ENCODE data around the gene C22orf39.
A peak's percentile ranks its signal among the peaks of the same experiment; 100 is the strongest.

Gene C22orf39, protein sequence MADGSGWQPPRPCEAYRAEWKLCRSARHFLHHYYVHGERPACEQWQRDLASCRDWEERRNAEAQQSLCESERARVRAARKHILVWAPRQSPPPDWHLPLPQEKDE

DNA sequence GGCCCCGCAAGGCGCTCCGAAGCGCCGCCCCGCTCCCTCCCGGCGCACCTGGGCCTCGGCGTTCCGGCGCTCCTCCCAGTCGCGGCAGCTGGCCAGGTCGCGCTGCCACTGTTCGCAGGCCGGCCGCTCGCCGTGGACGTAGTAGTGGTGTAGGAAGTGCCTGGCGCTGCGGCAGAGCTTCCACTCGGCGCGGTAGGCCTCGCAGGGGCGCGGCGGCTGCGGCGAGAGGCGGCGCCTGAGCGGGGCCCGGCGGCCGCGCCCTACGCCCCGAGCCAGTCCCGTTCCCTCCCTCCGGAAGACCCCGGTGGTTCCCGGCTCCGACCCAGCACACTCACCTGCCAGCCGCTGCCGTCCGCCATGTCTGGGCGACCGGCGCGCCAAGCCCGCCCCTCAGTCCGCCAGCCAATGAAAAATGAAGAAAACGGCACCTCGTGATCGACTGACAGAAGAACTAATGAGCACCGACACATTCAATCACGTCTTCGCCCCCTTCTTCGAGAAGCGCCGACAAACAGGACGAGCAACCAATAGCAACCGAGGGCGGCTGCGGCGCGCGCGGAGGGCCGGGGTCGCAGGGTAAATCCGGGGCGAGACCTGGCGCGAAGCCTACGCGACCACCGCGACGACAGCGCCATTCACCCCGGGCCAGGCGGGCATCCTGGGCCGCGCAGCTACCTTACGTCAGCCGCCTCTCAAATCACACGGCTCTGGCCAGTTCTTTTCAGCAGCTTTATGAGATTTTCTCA is at the start of gene C22orf39:
TSS of gene C22orf39 (minus strand) at position 382 of the 746 bp plus-strand sequence. CDS start at position 359, 23 bp downstream.
- peak; percentile 98 for DNase-seq (ENCODE audit: low spot score)

DNA sequence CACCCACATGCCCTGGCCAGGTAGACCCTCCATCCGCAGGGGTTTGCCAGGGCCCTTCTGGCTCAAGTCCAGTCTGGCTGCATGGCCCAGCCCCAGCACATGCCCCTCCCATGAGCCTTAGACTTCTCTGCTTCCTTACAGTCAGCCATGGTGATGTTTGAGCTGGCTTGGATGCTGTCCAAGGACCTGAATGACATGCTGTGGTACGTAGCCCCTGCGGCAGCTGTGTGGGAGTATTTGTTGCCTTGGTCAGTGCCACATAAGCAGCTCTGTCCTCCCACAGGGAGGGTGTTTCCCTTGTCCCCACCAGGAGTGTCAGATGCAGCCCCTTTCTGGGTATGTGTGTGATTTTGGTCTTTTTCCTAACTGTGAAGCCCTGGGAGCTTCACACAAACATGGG is 49.7 kb upstream of the C22orf39 start:
- DNase-seq (ENCODE audit: low spot score): peak; percentile 72

DNA sequence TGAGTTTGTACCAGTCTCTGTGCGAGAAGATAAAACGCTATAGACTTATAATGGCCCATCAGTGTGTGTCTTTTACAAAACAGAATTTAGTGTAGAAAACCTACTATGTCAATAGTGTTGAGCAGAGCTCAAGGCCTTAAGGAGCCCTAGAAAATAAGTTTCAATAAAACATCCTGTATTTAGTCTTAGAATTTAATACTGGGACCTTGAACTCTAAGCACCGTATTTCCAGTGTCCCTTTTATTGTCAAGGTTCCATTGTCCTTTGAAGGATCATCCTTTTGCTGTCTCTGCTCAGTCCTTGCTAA is 48.8 kb upstream of the C22orf39 start:
- no peak for DNase-seq (ENCODE audit: low spot score)

DNA sequence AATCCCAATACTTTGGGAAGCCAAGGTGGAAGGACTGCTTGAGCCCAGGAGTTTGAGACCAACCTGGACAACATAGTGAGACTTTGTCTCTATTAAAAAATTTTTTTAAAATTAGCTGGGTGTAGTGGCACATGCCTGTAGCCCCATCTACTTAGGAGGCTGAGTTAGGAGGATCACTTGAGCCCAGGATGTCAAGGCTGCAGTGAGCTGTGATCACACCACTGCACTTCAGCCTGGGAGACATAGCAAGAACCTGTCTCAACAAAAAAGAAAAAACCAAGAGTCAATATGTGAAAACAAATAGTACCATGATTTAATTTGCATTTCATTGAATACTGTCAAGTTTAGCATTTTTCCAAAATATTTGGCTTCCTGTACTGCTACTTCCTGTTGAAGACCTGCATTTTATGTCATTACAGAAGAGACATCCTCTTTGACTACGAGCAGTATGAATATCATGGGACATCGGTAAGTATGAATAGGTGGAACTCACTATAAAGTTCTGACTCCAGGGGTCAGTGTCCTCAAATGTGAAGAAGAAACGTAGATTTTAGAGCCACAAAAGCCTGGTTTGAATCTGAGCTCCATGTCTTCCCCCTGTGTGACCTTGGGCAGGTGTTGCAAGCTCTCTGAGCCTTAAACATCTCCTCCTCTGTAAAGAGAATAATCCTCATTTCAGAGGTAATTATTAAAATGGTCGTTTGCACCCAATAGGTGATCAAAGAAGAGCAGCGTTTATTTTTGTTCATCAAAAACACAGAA is 48.2 kb upstream of the C22orf39 start:
- DNase-seq (ENCODE audit: low spot score): no peak

DNA sequence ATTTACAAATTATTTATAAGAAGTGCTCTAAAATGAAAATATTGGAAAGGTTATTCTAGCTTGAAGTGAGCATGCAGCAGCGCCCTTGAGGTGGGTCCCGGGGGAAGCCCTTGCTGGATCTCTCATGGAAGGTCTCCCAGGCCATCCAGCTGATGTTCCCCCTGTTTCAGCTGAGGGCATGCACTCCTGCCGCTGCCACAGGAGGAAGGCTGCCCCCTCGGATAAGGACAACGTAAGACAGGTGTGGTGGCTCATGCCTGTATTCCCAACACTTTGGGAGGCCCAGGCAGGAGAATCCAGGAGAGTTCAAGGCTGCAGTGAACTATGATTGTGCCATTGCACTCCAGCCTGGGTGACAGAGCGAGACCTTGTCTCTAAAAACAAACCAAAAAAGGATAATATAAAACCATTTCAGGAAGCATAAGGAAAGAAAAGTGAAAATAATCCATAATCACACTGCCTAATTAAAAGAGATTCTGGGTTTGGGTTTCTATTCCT is 47.2 kb upstream of the C22orf39 start:
- no peak for DNase-seq (ENCODE audit: low spot score)

DNA sequence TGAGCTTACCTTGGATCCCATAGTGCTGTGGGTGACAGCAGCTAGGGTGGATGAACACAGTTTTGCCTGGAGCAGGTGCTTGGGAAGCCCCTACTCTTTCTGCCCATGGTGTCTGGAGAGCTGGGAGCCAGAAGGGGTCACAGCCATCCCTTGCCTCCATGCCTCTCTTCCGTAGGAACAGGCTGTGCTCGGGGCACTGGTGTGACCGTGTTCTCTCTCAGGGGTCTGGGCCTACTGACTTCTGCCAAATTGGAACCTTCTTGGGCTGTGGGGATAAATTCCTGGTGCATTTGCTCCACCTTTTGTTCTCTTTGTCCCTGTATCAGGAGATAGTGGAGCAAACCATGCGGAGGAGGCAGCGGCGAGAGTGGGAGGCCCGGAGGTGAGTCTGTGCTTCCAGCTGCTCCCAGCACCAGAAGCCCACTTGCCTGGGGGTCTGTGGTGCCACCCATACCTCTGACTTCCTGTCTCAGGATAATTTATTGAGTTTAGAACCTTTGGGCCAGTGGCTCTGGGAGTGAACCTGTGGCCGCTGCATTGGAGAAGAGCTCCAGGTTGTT is 46.6 kb upstream of the C22orf39 start:
- DNase-seq (ENCODE audit: low spot score): no peak

DNA sequence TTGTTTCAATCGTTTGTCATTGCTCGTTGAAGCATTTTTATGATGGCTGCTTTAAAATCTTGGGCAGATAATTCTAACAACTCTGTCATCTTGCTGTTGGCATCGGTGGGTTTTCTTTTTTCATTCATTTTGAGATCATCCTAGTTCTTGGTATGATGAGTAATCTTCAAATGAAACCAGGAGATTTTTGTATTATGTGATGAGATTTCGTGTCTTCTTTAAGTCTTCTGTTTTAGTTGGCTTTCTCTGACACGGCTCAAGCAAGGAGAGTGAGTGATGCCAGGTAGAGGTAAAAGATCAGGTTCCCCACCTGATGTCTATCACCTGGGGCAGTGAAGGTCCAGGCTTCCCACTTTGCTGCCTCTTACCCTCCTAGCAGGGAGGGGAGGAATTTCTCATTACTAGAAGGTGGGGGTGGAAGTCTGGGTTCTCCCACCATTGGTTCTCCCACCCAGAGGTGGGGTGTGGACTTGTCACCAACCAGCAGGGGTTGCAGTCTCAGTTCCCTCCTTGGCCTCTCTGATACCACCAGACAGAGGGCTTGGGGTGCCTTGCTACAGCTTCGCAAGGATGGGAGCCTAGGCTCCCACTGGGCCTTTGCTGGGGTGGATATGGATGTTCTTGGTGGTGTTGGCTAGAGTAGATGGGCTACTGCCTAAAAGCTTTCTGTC is 45.1 kb upstream of the C22orf39 start:
- no peak for DNase-seq (ENCODE audit: low spot score)

DNA sequence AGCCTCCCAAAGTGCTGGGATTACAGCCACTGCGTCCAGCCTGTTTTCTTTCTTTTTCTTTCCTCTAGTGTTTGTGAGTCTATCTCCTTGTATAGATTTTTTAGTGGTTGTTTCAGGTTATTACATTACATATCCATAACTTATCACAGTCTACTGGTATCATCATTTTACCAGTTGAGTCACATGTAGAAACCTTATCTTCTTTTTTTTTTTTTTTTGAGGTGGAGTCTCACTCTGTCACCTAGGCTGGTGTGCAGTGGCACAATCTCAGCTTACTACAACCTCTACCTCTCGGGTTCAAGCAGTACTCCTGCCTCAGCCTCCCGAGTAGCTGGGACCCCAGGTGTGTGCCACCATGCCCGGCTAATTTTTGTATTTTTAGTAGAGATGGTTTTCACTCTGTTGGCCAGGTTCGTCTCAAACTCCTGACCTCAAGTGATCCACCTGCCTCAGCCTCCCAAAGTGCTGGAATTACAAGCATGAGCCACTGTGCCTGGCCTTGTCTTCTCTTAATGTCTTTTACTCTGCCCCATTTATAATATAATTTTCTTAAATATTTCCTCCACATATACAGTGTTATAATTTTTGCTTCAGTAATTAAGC is 43.2 kb upstream of the C22orf39 start:
- no peak for DNase-seq (ENCODE audit: low spot score)

DNA sequence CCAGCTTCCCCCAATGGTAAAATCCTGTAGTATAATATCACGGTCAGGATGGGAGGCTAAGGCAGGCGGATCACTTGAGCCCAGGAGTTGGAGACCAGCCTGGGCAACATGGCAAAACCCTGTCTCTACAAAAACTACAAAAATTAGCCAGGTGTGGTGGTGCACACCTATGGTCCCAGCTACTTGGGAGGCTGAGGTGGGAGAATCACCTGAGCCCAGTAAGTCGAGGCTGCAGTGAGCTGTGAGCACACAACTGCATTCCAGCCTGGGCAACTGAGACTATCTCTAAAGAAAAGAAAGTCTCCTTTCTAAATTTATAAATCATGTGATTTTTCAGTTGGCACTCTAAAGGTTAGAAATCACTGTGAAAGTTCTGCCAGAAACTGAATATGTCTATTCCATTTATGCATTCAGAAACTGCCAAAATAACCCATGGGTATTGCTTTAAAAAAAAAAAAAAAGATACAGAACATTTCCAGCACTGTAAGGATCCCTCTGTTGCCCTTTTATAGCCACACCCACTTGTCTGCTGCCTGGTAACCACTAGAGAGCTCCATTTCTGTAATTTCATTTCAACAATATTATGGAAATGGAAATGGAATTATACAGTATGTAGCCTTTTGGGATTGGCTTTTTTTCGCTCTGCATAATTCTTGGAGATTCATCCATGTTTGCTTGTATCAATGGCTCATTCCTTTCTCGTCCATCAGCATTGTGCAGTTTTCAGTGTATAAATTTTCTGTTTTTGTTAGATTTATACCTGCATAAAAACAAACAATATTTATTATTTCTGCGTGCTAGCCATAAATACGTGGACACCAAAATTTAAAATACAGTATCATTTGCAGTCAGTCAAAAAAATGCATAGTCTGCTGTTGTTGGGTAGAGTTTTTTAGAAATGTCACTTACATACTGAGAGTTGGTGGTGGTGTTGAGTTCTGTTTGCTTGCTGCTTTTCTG is 41.7 kb upstream of the C22orf39 start:
- DNase-seq (ENCODE audit: low spot score): peak; percentile 41

DNA sequence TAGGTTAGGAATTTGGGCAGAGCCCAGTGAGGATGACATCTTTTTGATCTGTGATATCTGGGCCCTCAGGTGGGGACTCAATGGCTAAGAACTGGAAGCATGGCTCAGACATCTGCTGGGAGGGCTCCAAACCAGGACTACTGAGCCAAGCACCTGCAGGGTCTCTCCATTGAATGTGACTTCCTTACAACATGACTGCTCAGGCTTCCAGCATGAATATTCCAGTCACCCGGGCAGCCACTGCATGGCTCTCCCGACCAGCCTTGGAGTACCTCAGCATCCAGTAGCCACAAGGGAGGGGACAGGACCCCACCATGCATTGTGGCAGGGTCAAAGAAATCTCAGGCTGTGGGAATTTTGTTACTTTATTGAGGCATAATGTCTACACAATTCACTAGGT is 40.8 kb upstream of the C22orf39 start:
- no peak for DNase-seq (ENCODE audit: low spot score)

DNA sequence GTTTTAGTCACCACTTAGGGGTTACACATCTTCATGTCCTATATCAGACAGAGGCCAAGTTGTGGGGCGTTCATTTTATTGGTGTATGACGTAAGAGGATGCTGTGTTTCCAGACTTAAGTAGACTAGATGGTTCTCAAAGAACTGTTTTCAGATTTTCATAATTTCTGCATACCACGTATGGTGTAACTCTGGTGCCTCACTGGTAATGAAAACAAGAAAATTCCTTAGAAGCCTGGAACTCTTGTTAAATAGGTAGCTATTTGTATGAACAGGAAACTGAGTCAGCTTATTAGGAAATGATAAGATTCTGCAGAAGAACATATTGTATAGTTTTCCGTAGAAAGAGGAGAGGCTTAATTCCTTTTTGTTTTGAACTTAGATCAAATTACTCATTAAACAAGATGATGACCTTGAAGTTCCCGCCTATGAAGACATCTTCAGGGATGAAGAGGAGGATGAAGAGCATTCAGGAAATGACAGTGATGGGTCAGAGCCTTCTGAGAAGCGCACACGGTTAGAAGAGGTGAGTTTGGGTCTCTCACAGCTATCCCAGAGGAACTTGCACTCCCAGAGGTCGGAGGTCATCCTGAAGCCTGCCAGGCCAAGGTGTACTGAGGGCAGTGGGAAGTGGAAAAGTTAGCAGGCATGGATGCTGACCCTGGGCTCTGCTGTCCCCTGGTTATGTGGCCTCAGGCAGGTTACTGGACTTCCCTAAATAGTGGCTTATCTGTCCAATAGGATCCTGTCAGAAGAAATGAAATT is 36.2 kb upstream of the C22orf39 start:
- DNase-seq (ENCODE audit: low spot score): no peak

DNA sequence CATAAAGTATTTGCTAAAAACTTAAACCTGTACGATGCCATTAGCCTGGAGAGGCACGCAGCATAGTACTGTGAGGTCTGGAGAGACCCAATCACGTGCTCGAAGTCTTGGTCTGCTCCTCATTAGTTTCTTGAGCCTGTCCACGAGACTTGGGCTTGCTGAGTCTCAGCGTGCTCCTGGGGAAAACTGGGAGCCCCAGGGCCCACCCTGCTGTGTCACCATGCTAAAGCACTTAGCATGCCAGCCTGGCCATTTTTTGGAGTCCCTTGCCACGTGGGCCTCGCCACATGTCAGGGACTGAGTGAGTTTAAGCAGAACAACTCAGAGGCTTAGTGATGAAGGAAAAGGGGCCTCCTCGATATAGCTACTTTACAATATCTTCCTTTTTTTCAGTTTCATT is 34.8 kb upstream of the C22orf39 start:
- no peak for DNase-seq (ENCODE audit: low spot score)

DNA sequence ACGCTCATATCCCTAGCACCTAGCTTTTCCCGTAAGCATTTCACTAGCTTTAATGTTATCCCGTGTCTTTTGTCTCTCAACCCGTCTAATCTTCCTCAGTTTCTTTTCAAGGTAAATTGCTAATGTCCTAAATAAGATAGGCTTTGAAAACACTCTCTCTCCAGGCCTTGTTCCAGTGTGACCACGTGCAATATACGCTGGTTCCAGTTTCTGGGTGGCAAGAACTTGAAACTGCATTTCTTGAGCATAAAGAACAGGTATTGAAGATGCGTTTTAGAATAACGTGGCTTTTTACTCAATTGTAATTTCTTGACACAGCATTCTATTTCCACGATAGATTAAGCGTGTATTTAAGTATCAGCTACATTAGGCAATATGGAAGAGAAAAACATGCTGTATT is 33.3 kb upstream of the C22orf39 start:
- no peak for DNase-seq (ENCODE audit: low spot score)

DNA sequence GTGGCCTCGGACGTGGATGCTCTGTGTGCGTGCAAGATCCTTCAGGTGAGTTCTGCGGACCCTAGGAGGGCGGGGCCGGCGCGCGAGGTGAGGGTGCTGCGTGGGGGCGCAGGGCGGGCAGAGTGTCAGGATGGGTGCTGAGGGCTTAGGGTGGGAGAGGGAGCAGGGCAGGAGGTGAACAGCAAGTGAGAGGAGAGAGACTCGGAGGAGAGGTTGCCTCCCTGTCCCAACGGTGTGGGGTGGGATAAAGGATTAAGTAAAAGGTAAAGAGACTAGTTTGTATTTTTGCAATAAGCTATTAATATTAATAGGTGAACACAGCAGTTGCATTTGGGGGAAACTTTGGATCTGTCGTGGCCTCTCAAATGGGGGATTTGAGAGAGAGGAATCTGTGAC is 32.7 kb upstream of the C22orf39 start:
- no peak for DNase-seq (ENCODE audit: low spot score)

DNA sequence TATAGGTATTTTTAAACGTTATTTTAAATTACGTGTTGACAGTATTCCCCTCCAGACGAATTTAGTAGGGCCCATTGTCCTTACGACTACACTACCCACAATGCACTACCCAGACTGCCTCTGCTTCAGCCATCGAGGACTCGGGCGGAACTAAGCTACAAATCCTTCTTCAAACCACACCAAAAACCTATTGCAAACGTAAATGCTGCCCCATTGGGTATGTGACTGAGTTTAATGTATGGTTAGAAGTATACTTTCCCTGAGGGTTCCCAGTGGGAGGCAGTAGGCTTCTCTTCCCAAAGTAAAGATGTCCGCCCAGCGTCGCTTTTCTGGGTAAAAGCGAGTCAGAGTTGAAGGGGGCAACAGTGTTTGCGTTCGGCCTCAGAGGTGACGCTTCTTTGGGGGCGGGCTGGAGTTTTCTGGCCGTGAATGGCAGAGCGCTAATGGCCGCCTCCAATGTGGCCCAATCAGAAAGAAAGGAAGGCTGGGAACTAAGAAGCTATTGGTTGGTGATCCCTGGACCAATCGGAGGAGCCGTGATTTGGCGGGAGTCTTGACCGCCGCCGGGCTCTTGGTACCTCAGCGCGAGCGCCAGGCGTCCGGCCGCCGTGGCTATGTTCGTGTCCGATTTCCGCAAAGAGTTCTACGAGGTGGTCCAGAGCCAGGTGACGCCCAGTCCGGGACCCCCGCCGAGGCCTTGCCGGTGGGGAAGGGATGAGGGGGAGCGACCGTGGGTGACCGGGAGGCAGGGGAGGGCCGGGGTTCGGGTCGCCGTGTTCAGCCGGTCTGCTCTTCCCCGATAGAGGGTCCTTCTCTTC is 32.1 kb upstream of the C22orf39 start, which contains the start of gene CDC45:
TSS of gene CDC45 (plus strand) at position 566 of the 818 bp plus-strand sequence. CDS start at position 615, 49 bp downstream.
- peak; percentile 99 for DNase-seq (ENCODE audit: low spot score)

DNA sequence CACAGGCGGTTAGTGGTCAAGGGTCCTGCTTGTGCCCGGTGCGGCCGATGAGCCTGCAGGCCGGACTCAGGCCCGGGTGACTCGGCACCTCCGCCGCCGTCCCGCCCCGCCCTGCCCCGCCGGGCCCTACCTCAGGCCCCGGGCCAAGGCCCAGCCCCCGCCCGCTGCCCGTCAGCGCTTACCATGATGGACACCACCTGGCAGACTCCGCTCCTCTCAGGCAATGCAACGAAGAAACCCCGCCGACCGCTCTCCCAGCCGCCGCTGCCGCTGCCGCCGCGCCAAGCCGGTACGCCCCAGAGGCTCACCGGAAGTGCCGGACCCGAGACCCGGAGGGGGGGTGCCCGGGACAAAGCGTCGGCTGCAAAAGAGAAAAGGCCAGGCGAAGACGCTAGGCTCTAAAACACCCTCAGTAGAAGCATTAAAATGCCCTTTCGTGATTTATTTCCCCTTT is 31.4 kb upstream of the C22orf39 start, which contains the start of gene UFD1:
TSS of gene UFD1 (minus strand) at position 293 of the 454 bp plus-strand sequence. CDS start at position 185, 108 bp downstream.
- DNase-seq (ENCODE audit: low spot score): peak; percentile 81

DNA sequence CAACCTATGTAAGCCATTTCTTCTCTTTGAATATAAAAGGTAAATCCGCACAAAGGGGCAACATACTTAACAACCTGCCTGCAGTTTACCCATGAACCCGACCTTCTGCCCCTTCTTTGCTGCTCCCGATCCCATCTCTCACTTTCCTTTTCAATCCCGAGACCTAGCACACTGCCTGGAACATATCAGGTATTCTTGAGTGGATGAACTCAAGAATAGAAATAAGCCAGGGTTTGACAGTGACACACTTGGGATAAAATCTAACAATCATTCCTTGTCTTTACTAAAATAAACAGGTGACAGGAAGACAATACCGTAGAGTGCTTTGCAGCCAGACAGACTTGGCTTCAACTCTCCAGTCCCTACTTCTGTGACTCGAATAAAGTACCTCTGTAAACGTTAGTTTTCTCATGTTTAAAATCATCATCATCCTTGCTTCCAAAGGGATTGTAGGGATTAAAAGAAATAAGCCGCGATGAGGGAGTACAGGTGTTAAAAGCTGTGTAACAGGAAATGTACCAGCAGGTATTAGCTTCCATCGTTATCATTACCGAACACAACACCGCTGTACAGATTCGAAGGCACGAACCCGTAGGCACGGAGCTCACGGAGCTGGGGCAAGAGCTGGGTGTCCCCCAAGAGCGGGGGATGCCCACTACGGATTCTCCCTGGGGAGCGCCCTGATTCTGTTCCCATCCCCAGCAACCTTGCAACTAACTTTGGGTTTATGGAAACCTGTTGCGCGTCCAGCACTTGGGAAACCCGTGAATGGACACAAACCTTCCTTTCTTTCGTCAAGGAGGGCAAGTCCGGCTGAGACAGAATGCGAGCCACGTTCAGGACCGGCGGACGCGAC is 30.8 kb upstream of the C22orf39 start:
- no peak for DNase-seq (ENCODE audit: low spot score)
